Activated CD4-positive, CD25-positive, alpha-beta regulatory T cell treated with anti-CD3 and anti-CD28 coated beads, Interleukin-2, amount 50 U/mL, for 24 hours (primary cell): Measurements from ENCODE around the gene SNRPD3.

Source experiments
- ATAC-seq, 2 donors: fragments of 150-1000 bp; cut with Tn5 transposase; one replicate each; pipeline ENCODE4 v1.10.0; 2021; ENCODE audit warnings: mild to moderate bottlenecking in 1 of 2, moderate library complexity in 1 of 2

SNRPD3 gene

DNA sequence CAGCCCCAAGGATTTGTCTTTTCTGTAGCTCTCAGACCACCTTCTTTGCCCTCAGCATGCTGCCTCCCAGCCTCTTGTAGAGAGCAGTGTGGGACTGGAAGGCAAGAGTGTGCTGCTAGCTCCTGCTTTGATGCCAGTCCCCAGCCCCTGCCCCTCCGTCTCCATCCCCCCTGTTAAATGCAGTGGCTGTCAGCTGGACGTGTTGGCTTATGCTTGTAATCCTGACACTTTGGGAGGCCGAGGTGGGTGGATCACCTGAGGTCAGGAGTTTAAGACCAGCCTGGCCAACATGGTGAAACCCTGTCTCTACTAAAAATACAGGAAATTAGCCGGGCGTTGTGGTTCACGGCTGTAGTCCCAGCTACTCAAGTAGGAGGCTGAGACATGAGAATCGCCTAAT, 15.5 kb downstream of the SNRPD3 start:
- ATAC-seq = no peak

- ATAC-seq = no peak
Observed at GRCh38 chr22:24576778-24577177, 21.0 kb downstream of the SNRPD3 start.

- no peak for ATAC-seq
Observed at GRCh38 chr22:24578355-24579257, 22.8 kb downstream of the SNRPD3 start.

GRCh38 chr22:24579258-24579601, 23.4 kb downstream of the SNRPD3 start:
- no peak for ATAC-seq

- ATAC-seq = no peak
Observed at GRCh38 chr22:24580276-24580675, 24.5 kb downstream of the SNRPD3 start.

DNA sequence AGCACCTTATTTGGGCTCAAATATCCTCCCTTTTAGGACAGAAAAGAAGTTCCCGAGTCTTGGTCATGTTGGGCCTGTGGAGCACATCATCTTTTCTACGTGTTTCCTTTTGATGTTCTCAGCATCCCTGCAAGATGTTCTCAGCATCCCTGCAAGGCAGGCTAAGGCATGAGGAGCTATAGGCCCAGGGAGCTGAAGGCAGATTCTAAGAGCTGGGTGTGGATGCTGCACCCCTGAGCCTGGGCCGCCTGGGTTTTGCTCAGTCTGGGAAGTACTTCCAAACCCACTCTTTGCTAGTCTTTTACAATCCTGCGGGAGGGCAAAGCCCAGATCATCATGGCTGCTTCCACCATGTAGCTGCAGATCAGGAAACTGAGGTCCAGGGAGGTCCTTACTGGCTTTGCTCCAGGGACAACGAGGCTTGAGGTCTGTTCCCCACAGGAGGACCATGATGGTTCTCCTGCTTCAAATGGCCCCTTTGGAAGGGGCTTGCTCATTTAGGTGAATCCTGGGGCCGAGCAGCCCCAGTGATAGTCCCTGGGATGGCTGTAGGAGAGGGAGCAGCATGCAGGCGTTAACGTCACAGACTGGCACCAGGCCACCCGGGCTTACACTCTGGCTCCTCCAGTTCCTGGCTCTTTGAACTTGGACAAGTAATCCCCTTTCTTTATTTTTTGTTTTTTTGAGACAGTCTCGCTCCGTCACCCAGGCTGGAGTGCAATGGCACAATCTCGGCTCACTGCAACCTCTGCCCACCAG, 26.4 kb downstream of the SNRPD3 start:
- ATAC-seq = no peak

DNA sequence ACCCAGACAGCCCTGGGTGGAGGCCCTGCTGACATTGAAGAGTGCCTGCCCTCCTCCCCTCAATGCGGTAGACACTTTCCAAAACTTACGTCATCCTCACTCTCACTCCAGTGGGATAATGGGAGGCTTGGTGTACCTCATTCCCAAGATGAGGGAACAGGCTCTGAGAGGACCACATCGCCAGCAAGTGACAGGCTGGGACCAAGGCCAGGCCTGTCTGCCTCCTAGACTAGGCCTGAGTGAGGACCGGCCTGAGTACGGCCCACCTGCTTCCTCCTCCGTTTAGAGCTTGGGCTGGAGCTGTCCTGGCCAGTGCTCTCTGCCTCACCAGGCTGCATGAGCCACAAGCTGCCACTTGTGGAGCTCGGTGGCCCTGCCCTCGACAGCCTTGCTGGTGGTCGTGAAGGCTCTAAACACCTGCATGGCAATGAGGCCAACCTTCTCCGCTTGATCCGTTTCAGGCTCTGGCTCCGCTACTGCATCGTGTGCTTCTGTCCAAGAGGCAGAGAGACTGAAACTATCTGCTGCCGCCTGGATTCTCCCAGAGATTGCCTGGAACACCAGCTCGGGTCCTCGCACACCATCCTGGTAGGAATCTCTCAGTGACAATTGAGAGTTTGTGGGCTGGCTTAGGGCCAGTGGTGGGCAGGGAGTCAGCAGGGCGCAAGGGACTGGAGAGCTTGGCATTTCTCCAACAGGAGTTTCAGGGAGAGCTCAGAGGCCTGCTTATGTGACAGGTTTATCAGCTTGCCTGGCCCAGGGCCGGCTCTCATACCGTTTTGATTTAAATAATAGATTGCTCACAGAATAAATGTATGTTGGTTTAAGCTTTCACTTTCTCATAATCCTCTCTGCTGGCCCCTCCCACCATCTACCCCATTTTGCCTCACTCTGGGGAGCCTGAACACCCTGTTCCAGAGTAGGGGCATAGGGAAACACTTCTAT, 27.7 kb downstream of the SNRPD3 start:
- no peak for ATAC-seq

GRCh38 chr22:24584166-24584790, 28.5 kb downstream of the SNRPD3 start:
- no peak for ATAC-seq

GRCh38 chr22:24584871-24585411, 29.1 kb downstream of the SNRPD3 start:
- no peak for ATAC-seq

- no peak for ATAC-seq
Observed at GRCh38 chr22:24585461-24585860, 29.7 kb downstream of the SNRPD3 start.

- no peak for ATAC-seq
Observed at GRCh38 chr22:24585927-24586546, 30.2 kb downstream of the SNRPD3 start.

- ATAC-seq = no peak
Observed at GRCh38 chr22:24587251-24587650, 31.5 kb downstream of the SNRPD3 start.

DNA sequence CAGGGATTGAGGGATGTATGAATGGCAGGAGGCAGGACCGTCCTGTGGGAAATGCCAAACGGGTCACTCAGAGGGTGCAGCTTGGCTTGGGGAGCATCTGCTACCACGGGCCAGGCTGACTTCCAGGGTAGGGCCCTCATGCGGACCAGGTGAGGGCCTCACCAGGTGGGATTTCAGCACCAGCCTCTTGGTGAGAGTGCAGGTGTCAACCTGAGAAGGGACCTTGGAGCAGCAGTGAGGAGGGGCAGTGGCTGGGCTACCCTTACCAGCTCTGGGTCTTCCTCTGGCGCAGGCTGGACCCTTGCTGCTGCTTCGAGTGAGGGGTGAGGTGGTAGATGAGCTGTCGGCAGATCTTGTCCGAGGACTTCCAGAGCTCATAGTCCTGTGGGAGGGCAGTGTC, 32.1 kb downstream of the SNRPD3 start:
- no peak for ATAC-seq

GRCh38 chr22:24588381-24588756, 32.6 kb downstream of the SNRPD3 start:
- ATAC-seq = no peak

- no peak for ATAC-seq
Observed at GRCh38 chr22:24588757-24589481, 33.1 kb downstream of the SNRPD3 start.

DNA sequence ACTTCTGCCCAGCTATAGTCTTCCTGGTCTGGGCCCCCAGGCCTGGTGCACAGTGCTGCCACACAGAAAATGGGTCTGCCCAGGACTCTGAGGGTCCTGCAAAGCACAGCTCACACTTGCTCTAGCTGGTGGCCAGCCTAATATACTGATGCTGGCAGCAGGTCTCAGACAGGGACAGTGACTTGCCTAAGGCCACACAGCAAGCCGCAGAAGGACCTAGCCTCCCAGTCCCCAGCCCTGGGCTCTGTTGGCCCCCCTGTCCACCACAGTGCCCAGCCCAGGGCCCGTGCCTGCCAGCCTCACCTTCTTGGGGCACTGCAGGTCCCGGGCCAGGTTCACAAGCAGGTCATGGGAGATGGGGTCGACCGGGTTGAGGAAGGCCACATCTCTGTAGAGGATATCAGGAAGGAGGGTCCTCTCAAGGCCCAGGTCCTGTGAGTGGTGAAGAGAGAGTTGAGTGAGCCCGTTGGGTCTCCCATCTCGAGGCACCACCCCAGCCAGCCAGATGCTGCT, 33.8 kb downstream of the SNRPD3 start:
- no peak for ATAC-seq

- ATAC-seq = no peak
Observed at GRCh38 chr22:24590596-24591173, 34.9 kb downstream of the SNRPD3 start.

GRCh38 chr22:24591286-24591830, 35.6 kb downstream of the SNRPD3 start:
- ATAC-seq = no peak

DNA sequence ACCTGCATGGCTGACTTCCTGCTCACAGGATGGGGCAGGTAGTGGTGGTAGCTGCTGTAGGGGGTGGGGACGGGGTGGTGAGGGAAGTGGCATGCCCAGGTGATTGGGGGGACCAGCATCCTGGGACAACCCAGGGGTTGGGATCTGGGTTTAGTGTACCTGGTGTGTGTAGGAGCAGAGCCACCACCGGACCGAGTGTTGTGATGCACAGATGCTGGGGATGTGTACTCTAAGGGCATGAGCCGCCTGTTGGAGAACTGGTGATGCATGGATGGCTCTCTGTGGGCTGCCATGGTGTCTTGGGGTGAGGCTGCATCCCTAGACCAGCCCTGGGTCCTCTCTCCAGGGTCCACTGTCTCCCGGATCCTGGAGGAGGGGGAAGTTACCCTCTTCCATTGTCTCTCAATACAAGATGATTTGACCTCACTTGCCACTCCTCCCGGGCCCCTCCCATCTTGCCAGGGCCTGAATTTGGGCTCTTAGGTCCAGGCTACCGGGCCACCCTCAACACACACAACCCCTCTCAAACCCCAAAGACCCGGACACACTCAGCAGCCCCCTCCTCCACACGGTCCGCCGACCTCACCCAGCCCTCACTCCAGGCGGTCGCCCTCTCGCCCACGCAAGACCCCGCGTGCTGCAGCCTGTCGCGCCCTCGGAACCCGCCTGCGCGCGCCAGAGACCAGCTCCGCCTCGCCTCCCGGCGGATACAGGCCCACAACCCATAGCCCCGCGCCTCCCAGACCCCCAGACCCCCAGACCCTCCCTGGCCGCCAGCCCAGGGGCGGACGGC, 36.5 kb downstream of the SNRPD3 start:
- no peak for ATAC-seq
